ENCODE data around the gene MELTF. TPM values are rescaled to one million over a fixed set of nuclear protein-coding genes. Genes with fewer than 3 reads are reported as not detected.

Gene MELTF
- total and polyA plus RNA-seq, 9 of the 15 experiments (the other 6 are each of a cell fraction or from before 2014, with no cell fraction given): 0.35 to 10.5 (median 4.5) TPM

DNA sequence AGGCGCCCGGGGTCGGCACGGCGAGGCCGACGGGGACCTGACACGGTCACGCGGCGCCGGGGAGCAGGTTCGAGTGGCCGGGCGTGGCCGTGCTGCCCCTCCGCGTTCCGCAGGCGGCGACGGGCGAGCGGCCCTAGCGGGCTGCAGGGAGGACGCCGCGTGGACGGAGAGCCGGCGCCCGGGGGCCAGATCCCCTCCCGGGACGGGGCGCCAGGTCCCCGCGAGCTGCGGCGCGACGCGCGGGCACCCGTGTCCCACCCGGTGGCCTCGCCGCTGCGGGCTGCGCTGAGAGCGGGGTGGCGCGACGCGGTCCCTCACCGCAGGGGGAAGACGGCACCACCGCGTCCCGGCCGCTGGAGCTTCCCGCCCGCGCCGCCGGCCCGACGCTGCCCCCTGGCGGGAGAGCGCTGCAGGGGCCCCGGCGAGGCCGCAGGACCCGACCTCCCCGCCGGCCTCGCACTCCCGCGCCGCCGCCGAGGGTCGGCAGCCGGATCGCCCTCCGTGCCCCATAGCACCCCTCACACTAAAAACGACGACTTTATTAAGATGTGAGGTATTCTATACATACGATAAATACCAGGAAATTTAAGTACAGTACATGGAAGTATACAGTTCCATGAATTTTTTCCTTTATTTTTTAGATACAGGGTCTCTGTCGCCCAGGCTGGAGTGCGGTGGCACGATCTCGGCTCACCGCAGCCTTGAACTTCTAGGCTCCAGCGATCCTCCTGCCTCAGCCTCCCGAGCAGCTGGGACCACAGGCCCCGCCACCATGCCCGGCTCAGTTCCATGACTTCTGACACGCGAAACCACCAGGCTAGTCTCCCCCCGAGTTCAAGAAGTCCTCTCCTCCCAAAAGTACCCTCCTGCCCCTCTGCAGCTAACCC is 59.7 kb downstream of the MELTF start (continued):
- TF ChIP-seq, protein P1, sequence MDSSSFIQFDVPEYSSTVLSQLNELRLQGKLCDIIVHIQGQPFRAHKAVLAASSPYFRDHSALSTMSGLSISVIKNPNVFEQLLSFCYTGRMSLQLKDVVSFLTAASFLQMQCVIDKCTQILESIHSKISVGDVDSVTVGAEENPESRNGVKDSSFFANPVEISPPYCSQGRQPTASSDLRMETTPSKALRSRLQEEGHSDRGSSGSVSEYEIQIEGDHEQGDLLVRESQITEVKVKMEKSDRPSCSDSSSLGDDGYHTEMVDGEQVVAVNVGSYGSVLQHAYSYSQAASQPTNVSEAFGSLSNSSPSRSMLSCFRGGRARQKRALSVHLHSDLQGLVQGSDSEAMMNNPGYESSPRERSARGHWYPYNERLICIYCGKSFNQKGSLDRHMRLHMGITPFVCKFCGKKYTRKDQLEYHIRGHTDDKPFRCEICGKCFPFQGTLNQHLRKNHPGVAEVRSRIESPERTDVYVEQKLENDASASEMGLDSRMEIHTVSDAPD (CRISPR knock-in tag; IDR thresholded peaks at IDR 0.05): no peak
- no peak for TF ChIP-seq SLC30A9 (CRISPR knock-in tag; IDR thresholded peaks at IDR 0.05)
- no peak for TF ChIP-seq ZNF507 (tag; conservative IDR thresholded peaks at IDR 0.05)
- TF ChIP-seq, protein P2, sequence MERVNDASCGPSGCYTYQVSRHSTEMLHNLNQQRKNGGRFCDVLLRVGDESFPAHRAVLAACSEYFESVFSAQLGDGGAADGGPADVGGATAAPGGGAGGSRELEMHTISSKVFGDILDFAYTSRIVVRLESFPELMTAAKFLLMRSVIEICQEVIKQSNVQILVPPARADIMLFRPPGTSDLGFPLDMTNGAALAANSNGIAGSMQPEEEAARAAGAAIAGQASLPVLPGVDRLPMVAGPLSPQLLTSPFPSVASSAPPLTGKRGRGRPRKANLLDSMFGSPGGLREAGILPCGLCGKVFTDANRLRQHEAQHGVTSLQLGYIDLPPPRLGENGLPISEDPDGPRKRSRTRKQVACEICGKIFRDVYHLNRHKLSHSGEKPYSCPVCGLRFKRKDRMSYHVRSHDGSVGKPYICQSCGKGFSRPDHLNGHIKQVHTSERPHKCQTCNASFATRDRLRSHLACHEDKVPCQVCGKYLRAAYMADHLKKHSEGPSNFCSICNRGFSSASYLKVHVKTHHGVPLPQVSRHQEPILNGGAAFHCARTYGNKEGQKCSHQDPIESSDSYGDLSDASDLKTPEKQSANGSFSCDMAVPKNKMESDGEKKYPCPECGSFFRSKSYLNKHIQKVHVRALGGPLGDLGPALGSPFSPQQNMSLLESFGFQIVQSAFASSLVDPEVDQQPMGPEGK (CRISPR knock-in tag; IDR thresholded peaks at IDR 0.05; ENCODE audit: borderline replicate concordance): no peak
- no peak for TF ChIP-seq MEIS2 (IDR thresholded peaks at IDR 0.05; ENCODE audit: partially characterized antibody)
- no peak for TF ChIP-seq SPI1 (IDR thresholded peaks at IDR 0.05; ENCODE audit: borderline replicate concordance, low read depth, low read length)
- TF ChIP-seq, protein P3, sequence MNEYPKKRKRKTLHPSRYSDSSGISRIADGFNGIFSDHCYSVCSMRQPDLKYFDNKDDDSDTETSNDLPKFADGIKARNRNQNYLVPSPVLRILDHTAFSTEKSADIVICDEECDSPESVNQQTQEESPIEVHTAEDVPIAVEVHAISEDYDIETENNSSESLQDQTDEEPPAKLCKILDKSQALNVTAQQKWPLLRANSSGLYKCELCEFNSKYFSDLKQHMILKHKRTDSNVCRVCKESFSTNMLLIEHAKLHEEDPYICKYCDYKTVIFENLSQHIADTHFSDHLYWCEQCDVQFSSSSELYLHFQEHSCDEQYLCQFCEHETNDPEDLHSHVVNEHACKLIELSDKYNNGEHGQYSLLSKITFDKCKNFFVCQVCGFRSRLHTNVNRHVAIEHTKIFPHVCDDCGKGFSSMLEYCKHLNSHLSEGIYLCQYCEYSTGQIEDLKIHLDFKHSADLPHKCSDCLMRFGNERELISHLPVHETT (CRISPR knock-in tag; conservative IDR thresholded peaks at IDR 0.05 in 1 of 2, IDR thresholded peaks at IDR 0.05 in 1 of 2): no peak
- TF ChIP-seq, protein P4, sequence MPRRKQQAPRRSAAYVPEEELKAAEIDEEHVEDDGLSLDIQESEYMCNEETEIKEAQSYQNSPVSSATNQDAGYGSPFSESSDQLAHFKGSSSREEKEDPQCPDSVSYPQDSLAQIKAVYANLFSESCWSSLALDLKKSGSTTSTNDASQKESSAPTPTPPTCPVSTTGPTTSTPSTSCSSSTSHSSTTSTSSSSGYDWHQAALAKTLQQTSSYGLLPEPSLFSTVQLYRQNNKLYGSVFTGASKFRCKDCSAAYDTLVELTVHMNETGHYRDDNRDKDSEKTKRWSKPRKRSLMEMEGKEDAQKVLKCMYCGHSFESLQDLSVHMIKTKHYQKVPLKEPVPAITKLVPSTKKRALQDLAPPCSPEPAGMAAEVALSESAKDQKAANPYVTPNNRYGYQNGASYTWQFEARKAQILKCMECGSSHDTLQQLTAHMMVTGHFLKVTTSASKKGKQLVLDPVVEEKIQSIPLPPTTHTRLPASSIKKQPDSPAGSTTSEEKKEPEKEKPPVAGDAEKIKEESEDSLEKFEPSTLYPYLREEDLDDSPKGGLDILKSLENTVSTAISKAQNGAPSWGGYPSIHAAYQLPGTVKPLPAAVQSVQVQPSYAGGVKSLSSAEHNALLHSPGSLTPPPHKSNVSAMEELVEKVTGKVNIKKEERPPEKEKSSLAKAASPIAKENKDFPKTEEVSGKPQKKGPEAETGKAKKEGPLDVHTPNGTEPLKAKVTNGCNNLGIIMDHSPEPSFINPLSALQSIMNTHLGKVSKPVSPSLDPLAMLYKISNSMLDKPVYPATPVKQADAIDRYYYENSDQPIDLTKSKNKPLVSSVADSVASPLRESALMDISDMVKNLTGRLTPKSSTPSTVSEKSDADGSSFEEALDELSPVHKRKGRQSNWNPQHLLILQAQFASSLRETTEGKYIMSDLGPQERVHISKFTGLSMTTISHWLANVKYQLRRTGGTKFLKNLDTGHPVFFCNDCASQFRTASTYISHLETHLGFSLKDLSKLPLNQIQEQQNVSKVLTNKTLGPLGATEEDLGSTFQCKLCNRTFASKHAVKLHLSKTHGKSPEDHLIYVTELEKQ (CRISPR knock-in tag; IDR thresholded peaks at IDR 0.05): no peak
- no peak for TF ChIP-seq ZBTB8A (IDR thresholded peaks at IDR 0.05; ENCODE audit: partially characterized antibody)
- no peak for TF ChIP-seq MBD2 (IDR thresholded peaks at IDR 0.05; ENCODE audit: borderline replicate concordance, low read depth)
- no peak for TF ChIP-seq RCOR1 (IDR thresholded peaks at IDR 0.05; ENCODE audit: borderline replicate concordance in 1 of 2, low read depth in 2 of 2, low read length in 2 of 2)
- TF ChIP-seq RFX5 (IDR thresholded peaks at IDR 0.05; ENCODE audit: low read depth, low read length): no peak
- no peak for TF ChIP-seq ZNF197 (CRISPR knock-in tag; IDR thresholded peaks at IDR 0.05; ENCODE audit: low read depth)
- TF ChIP-seq ZNF583 (CRISPR knock-in tag; IDR thresholded peaks at IDR 0.05): no peak
- no peak for TF ChIP-seq TEAD2 (tag; IDR thresholded peaks at IDR 0.05)
- TF ChIP-seq SMC3 (conservative IDR thresholded peaks at IDR 0.05; ENCODE audit: insufficient read depth, low read depth, low read length): peak; percentile 88
- TF ChIP-seq SREBF1 (IDR thresholded peaks at IDR 0.05; ENCODE audit: borderline replicate concordance, low read depth, low read length): no peak
- TF ChIP-seq BCOR (IDR thresholded peaks at IDR 0.05): no peak
- TF ChIP-seq JUNB (CRISPR knock-in tag; conservative IDR thresholded peaks at IDR 0.05): no peak

All from K562 (cell line).